ENCODE results near the gene SLC30A10. TPM values are rescaled to one million over a fixed set of nuclear protein-coding genes. Genes with fewer than 3 reads are reported as not detected.
"Not testable (repeated sequence)": the region's sequence is repeated elsewhere in the genome, so short reads cannot be mapped to it uniquely, and the experiment has no call there.

The SLC30A10 gene
- 59.4 TPM for total RNA-seq

DNA sequence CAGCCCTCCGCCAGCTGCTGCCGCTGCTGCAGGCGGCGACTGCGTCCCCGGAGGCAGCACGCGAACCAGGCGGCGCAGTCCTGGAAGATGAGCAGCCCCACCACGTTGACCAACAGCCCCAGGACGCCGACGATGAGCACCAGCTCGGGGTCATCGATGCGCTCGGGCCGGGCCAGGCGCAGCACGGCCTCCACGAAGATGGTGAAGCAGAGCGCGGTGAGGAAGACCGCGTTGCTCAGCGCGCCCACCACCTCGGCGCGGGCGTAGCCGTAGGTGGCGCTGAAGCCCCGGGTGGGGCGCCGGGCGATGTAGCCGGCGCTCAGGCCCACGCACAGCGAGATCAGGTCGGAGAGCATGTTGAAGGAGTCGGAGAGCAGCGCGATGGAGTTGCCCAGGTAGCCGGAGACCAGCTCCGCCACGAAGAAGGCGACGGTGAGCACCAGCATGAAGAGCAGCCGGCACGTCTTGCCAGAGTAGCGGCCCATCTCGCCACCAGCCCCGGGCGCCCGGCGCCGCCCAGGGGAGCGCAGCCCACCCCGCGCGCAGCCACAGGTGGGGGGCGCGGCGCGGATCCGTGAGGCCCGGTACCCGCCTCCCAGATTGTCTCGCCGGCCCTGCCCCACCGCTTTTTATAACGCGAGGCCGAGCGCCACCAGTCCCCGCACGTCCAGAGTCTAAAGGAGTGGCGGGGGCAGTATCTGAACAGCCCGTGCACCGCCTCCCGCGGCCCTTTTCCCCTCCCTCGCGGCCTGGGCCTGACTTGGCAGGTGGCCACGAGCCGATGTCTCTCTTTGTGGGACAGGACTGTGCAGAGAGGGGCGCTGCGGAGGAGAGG lies at the start of gene SLC30A10:
Gene SLC30A10, minus strand, starts transcription at position 602 of the 835 bp plus-strand sequence. Its CDS starts 117 bp downstream, at position 485.
- DNase-seq (ENCODE audit: low spot score) (peak; percentile 95), ATAC-seq (peak; percentile 75)

DNA sequence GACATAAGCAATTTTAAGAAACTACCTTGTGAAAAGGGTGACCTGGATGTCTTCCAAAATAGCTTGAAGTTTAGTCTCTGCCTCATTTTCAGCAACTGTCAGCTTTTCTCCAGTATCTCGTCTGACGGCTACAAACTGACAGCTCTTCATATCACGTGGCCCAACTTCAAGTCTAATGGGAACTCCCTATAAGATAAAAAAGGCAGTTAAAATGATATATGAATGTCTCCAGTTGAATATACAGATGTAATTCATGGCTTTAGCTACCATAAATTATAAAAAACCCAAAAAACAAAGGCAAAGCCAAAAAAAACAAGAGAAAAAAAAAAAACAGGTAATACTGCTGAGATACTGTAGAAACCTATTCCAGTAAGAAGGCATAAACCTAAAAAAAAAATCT lies 44.9 kb upstream of the SLC30A10 start:
- peak; percentile 28 for ATAC-seq
- no peak for DNase-seq (ENCODE audit: low spot score)

DNA sequence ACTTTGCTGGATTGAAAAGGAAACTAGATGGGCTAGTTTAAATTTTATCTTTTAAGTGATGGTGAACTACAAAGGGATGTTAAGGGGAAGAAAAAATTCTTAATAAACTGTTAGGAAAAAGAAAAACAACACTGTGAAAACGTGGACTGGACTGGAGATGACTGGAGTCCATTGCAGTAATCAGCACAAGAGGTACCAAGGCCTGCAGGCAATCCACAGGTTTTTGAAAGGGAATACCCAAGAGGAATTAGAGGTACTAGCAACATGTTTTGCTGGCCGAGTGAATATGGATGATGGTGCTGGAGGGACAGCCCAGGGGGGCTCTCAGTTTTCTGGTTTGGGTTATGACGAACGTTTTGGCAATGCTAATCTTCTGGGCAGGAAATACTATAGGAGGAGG lies 39.0 kb upstream of the SLC30A10 start:
- no peak for ATAC-seq
- no peak for DNase-seq (ENCODE audit: low spot score)

DNA sequence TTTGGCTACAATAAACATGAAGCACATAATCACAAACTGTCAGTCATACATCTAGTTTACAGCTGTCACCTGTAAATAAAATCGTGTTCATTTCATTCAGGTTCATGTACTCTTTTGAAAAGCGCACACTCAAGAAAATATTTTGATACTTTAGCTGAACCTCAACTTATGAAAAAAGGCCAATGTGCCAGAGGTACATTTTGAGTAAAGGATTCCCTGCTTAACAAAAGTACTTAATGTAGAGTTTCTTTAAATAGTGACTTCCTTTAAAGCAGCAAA lies 37.7 kb upstream of the SLC30A10 start:
- ATAC-seq = no peak
- no peak for DNase-seq (ENCODE audit: low spot score)

DNA sequence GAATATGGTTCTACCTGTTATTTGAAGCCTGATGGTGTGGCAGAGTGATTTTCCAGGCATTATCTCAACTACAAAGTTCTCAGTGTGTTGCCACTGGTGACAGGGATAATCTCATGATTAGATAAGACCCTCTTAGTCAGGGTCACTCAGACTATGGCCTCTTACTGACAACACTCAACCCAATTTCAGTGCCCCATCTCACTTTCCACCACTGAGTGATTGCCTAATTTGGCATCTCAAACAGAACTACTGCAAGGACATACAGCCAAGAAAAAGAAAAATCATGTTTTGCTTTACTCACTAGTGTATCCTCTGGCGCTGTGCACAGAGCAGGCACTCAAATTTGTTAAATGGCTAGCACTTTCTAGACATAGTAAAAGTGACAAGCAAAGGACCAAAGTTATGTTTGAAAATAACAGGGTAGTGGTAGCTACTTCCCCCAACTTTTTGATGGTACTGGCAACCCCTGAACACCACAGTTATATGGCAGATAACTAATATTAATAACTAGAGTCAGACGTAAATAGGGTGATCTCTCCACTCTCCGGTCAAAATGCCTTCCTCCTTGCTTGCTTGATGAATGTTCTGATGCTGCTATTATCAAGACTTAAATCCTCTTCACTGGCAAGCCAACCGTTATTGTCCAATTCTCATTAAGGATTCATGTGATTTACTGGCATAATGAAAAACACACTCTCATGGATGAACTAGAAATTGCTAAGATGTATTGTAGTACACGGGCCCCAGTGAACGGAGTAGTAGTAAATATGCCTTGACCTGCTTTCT lies 37.1 kb upstream of the SLC30A10 start:
- ATAC-seq (peak; percentile 74), DNase-seq (ENCODE audit: low spot score) (no peak)

DNA sequence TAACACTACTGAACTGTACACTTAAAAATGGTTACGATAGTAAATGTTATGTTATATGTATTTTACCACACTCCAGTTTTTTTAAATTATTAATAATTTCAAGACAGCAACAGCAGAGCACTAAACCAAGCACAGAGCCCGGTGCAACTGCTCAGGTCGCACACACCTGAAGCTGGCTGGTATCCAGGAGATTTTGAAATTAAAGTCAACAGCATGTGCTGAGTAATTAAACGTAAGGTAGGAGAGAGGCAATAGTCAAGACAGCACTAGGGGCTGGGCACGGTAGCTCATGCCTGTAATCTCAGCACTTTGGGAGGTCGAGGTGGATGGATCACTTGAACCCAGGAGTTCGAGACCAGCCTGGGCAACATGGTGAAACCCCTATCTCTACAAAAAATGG lies 35.1 kb upstream of the SLC30A10 start:
- DNase-seq (ENCODE audit: low spot score) = peak; percentile 61
- peak; percentile 92 for ATAC-seq

DNA sequence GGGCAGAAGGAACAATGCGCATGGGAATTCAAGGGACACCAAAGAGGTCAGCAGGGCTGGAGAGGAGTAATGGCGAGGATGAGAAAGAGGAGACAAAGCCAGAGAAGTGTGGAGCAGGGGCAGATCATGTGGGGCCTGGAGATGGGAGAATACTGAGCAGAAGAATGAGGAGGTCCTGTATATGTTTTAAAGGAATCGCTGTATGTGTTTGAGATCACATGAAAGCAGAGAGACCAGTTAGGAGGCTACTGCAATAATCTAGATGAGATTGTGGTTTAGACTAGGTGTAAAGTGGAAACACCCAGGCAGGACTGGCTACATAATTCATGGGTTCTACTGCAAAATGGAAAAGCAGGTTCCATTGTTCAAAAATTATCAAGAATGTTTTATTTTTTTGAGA lies 33.3 kb upstream of the SLC30A10 start:
- DNase-seq (ENCODE audit: low spot score) = no peak
- no peak for ATAC-seq

DNA sequence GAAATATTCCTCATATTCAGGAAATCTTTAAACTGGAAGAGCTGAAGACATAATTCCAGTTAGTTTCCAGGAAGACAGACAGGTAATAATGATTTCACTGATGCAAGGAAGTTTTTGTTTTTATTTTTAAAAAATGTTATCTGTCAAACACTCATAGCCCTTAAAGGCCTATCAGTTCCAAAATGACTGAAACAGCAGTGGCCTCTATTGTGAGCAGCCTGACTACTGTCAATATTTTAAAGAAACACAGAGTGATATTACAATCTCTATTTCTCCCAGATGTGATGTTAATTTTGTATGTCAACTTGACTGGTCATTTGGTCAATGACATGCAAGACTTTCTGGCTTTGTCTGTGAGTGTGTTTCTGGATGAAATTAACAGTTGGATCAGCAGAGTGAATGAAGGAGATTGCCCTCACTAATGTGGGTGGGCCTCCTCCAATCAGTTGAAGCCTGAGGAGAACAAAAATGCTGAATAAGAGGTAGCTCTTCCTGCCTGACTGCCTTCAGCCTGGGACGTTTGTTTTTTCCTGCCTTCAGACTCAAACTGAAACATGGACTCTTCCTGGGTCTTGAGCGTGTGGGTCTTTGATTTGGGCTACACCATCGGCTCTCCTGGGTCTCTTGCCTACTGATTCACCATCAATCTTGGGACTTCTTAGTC lies 31.3 kb upstream of the SLC30A10 start:
- DNase-seq (ENCODE audit: low spot score) = no peak
- ATAC-seq = no peak

DNA sequence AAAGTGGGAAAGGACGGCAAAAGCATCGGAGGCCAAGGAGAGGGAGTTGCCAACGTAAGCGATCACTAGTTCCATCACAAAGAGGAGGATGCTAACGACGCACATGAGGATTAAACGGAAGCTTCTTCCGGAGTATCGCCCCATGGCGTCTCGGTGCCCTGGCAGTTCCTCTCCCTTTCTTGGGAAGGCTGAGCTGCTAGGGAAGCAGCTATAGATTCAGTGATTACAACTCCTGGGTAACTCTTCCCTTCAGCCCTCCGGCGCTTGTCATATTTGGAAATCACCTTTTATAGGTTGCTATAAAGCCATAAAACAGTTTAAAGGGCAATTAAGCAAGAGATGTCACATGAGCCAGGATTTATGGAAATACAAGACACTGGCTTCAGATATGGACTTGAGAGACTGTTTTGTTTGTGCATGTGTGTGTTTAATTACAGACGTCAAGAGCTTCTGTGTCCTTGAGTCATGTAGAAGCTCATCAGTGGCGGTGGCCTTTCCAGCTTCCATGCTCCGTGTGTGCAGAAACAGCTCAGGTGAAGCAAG lies 30.6 kb upstream of the SLC30A10 start:
- no peak for ATAC-seq
- no peak for DNase-seq (ENCODE audit: low spot score)

DNA sequence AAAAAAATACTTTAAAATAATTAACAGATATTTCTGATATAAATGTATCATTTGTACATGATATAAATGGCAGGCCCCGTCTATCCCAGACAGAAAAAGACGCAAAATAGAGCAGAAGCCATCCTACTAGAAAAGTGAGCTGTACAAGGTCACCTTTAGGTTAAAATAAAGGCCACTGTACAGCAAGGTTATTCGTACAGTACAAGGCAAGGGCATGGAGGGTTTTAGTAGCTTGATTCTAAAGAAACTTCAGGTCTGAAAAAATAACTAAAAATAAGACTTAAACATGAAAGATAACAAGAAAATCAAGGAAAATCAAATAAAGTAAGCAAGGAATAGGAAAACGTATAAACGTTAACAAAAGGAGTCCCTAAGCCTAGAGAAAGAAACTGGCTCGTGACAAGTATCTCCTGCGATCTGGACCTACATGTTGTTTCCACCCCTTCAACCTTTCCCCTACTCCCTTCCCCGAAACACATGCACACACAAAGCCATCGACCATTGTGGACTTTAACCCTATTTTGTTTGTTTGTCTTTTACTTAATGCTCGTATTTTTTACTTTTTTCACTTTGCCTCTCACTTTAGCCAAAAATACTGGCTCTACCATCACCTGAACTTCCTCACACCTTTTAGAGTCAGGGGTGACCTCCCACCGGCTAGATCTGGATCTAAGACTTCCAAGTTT lies 26.5 kb upstream of the SLC30A10 start:
- ATAC-seq (peak; percentile 88), DNase-seq (ENCODE audit: low spot score) (peak; percentile 56)

DNA sequence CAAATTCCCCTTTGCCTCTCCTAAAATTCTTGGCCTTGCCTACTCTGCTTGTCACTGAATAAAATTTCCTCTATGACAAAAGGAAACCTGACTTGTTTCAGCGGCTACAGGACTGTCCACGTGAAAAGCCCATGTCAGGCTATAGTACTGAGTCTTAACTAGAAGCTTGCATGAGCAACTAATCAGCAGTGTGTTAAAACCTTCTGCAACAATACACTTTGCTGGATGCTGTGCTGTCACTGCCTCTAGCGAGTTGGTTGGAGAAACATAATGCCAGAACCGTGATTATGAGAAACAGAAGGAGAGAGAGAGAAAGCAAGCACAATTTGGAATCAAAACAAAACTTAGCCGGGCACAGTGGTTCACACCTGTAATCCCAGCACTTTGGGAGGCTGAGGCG lies 25.7 kb upstream of the SLC30A10 start:
- DNase-seq (ENCODE audit: low spot score) = peak; percentile 62
- peak; percentile 84 for ATAC-seq

DNA sequence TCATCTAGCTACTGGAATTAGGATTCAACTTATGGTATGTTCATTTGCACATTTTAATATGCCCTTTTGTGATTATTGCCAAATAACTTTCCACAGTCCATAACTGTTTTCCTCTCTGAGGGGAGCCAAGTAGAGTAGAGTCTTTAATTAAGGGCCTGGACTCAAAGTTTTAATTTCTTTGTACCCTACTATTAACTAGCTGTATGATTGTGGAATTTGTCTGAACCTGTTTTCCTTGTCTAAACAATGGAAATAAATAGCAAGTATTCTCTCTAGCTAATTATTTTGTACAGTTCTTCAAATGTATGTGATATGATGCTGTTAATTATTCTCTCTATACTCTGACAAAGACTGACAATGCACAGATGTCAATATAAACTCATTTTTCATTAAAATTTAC lies 24.0 kb upstream of the SLC30A10 start:
- no peak for DNase-seq (ENCODE audit: low spot score)
- no peak for ATAC-seq

DNA sequence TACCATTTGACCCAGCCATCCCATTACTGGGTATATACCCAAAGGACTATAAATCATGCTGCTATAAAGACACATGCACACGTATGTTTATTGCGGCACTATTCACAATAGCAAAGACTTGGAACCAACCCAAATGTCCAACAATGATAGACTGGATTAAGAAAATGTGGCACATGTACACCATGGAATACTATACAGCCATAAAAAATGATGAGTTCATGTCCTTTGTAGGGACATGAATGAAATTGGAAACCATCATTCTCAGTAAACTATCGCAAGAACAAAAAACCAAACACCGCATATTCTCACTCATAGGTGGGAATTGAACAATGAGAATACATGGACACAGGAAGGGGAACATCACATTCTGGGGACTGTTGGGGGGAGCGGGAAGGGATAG lies 20.9 kb upstream of the SLC30A10 start:
- DNase-seq (ENCODE audit: low spot score); ATAC-seq: not testable (repeated sequence)

DNA sequence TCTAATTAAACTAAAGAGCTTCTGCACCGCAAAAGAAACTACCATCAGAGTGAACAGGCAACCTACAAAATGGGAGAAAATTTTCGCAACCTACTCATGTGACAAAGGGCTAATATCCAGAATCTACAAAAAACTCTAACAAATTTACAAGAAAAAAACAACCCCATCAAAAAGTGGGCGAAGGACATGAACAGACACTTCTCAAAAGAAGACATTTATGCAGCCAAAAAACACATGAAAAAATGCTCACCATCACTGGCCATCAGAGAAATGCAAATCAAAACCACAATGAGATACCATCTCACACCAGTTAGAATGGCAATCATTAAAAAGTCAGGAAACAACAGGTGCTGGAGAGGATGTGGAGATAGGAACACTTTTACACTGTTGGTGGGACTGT lies 20.4 kb upstream of the SLC30A10 start:
- ATAC-seq; DNase-seq (ENCODE audit: low spot score): not testable (repeated sequence)

DNA sequence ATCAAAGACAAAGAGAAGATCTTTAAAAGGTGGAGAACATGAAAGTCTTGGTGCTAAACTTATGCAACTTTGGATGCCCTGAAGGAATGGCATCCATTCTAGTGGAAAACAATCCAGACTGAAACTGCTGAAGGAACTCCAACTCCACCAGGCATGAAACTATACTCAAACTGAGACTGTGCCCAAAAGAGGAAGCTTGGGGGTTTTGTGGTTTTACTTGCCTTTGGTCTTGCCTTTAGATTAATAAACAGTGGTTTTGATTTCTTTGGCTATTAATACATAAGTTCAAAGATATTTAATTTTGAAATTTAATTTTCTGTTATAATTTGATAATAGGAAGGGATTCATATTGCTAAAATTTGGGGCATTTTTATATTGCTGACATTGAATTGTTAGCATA lies 17.4 kb upstream of the SLC30A10 start:
- DNase-seq (ENCODE audit: low spot score) = no peak
- ATAC-seq = no peak

DNA sequence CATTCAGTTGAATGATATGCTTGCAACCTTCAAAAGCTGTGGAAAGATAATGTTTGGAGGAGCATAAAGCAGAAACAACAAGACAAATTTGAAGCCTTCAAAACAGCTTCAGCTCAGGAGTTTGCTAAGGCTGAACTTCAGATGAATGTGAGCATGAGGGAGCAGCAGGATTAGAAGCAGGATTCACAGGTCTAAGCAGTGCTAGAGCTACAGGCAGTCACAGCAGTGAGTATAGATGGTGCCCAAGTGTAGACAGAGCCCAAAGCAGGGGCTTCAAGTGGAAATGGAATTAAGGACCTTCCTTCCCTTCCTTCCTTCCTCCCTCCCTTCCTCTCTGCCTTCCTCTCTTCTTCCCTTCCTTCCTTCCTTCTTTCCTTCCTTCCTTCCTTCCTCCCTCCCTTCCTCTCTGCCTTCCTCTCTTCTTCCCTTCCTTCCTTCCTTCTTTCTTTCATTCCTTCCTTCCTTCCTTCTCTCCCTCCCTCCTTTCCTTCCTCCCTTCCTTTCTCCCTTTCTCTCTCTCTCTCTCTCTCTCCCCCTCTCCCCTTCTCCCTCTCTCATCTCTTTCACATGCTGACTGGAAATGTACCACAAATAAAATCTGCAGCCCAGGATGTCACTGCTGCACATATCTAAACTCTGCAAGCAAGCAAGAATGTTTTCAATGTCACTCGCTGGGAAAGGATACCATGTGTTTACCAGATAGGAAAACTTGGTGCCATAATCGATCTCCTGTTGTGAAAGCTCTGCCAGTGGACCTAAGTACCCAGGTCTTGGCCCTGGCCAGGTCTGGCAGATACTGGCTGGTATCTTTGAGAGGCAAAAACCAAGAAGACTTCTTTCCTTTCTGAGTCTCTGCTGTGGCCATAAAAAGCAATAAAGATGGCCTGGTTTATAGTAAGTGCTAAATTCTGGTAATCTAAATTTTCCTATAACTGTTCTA lies 13.1 kb upstream of the SLC30A10 start:
- peak; percentile 85 for DNase-seq (ENCODE audit: low spot score)
- ATAC-seq = peak; percentile 89

DNA sequence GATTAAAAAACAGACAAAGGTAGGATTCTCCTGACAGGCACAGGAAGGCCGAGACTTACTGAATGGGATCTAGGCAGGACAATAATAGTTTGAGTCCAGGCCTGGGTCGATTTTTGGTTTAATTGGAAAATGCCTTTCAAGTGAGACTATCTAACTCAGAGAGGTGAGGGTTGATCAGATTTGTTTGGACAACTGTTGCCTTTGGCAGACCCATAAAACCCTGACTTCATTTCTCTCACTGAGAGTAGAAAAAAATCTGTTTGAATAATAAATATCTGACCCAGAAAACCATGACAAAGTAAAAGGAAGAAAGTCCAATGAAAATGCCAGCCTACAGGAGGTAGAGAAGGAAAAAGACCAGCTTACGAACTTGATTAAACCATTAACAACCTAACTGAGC lies 12.3 kb upstream of the SLC30A10 start:
- ATAC-seq (peak; percentile 76), DNase-seq (ENCODE audit: low spot score) (no peak)

DNA sequence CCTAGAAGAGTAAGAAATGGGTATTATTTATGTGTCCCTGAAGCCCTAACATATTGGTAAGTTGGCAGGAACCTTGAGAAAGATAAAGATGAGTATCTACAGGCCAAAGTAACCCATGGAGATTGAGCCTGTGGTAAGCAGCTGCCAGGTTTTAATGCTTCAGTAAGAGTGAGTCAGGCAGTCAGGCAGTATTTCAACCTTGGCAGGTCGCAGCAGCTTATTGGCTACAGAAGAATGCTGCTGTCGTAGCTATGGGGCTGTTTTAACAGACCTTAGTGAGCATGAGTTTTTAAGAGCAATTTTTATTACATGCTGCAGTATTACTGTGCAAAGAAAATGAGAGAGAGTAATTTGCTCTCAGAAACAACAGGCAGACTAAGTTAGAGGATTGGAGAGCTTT lies 10.3 kb upstream of the SLC30A10 start:
- DNase-seq (ENCODE audit: low spot score) = no peak
- no peak for ATAC-seq

DNA sequence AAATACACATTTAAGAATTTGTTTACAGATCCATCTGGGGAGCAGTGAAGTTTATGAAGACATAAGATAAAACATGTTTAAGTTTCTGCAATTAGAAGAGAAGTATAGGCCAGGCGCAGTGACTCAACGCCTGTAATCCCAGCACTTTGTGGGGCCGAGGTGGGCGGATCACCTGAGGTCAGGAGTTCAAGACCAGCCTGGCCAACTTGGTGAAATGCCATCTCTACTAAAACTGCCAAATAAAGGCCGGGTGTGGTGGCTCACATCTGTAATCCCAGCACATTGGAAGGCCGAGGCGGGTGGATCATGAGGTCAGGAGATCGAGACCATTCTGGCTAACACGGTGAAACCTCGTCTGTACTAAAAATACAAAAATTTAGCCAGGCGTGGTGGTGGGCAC lies 5.4 kb upstream of the SLC30A10 start:
- ATAC-seq = peak; percentile 24
- DNase-seq (ENCODE audit: low spot score) = peak; percentile 75

DNA sequence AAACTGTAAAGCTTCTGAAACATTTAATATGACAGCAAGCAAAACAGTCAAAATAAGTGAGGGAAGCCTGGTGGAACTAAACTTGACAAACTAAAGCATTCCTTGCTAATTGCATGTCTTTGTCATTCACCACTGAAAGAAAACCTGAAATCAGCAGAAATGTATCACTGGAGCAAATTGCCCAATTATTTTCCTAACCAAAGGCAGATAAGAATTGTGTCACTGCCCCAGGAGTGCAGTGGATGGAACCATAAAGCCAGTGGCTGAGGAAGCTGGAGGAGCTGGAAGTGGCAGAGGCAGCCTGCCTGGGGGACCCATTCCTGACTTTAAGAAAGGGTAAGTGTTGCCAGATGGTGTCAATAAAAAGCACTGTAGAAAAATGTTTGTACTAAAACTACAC lies 2.7 kb upstream of the SLC30A10 start:
- ATAC-seq (peak; percentile 12), DNase-seq (ENCODE audit: low spot score) (peak; percentile 65)
